Measurements from ENCODE around the gene HOXB3.

HOXB3 gene

GRCh38 chr17:48577330-48577945, 12.6 kb downstream of the HOXB3 start:
- Histone ChIP-seq H3K4me3 (ENCODE audit: low read length in 2 of 2) (peak overlapping the region; percentile 53 to 60), H3K27me3 (ENCODE audit: control insufficient read depth in 2 of 2, insufficient read depth in 2 of 2, low read length in 2 of 2) (peaks cover 2 to 4% of the 10 kb centered on the region in 2 donors), H3K9me3 (ENCODE audit: control insufficient read depth in 2 of 2, low read length in 2 of 2) (no peaks in the 10 kb centered on the region), H3K4me1 (ENCODE audit: control insufficient read depth in 2 of 2, insufficient read depth in 2 of 2, low read length in 2 of 2) (peaks cover 34 to 47% of the 10 kb centered on the region in 2 donors), H3K36me3 (ENCODE audit: control insufficient read depth in 2 of 2, insufficient read depth in 2 of 2, low read length in 2 of 2) (peaks cover 3 to 6% of the 10 kb centered on the region in 2 donors), H3K9ac (ENCODE audit: low read depth in 1 of 2, low read length in 2 of 2) (peak overlapping the region in 1 of 2 donors; percentile 50), H3K27ac (ENCODE audit: low read depth in 2 of 2, low read length in 2 of 2) (peak overlapping the region; percentile 85 to 86)

- peak overlapping the region in 1 of 2 donors; percentile 50 for H3K9ac ChIP-seq (ENCODE audit: low read depth in 1 of 2, low read length in 2 of 2)
- H3K4me1 ChIP-seq (ENCODE audit: control insufficient read depth in 2 of 2, insufficient read depth in 2 of 2, low read length in 2 of 2): peaks cover 34 to 45% of the 10 kb centered on the region in 2 donors
- peak overlapping the region; percentile 85 to 86 for H3K27ac ChIP-seq (ENCODE audit: low read depth in 2 of 2, low read length in 2 of 2)
- H3K27me3 ChIP-seq (ENCODE audit: control insufficient read depth in 2 of 2, insufficient read depth in 2 of 2, low read length in 2 of 2): peaks cover 2 to 4% of the 10 kb centered on the region in 2 donors
- peaks cover 6 to 7% of the 10 kb centered on the region in 2 donors for H3K36me3 ChIP-seq (ENCODE audit: control insufficient read depth in 2 of 2, insufficient read depth in 2 of 2, low read length in 2 of 2)
- H3K4me3 ChIP-seq (ENCODE audit: low read length in 2 of 2): peak overlapping the region; percentile 53 to 60
- no peaks in the 10 kb centered on the region for H3K9me3 ChIP-seq (ENCODE audit: control insufficient read depth in 2 of 2, low read length in 2 of 2)
These were observed 13.3 kb downstream of the HOXB3 start for GRCh38 chr17:48576479-48577309.

GRCh38 chr17:48575673-48576478, 14.2 kb downstream of the HOXB3 start:
- H3K27ac ChIP-seq (ENCODE audit: low read depth in 2 of 2, low read length in 2 of 2): peak overlapping the region; percentile 85 to 86
- peaks cover 34 to 37% of the 10 kb centered on the region in 2 donors for H3K4me1 ChIP-seq (ENCODE audit: control insufficient read depth in 2 of 2, insufficient read depth in 2 of 2, low read length in 2 of 2)
- H3K9me3 ChIP-seq (ENCODE audit: control insufficient read depth in 2 of 2, low read length in 2 of 2): no peaks in the 10 kb centered on the region
- peak overlapping the region in 1 of 2 donors; percentile 38 for H3K4me3 ChIP-seq (ENCODE audit: low read length in 2 of 2)
- no peak overlapping the region for H3K9ac ChIP-seq (ENCODE audit: low read depth in 1 of 2, low read length in 2 of 2)
- H3K27me3 ChIP-seq (ENCODE audit: control insufficient read depth in 2 of 2, insufficient read depth in 2 of 2, low read length in 2 of 2): peaks cover 0 to 2% of the 10 kb centered on the region in 2 donors
- peaks cover 6 to 7% of the 10 kb centered on the region in 2 donors for H3K36me3 ChIP-seq (ENCODE audit: control insufficient read depth in 2 of 2, insufficient read depth in 2 of 2, low read length in 2 of 2)

GRCh38 chr17:48575066-48575582, 14.9 kb downstream of the HOXB3 start:
- Histone ChIP-seq H3K27ac (ENCODE audit: low read depth in 2 of 2, low read length in 2 of 2) (peak overlapping the region; percentile 63 to 86), H3K4me3 (ENCODE audit: low read length in 2 of 2) (peak overlapping the region in 1 of 2 donors; percentile 32), H3K9ac (ENCODE audit: low read depth in 1 of 2, low read length in 2 of 2) (no peak overlapping the region), H3K4me1 (ENCODE audit: control insufficient read depth in 2 of 2, insufficient read depth in 2 of 2, low read length in 2 of 2) (peaks cover 30 to 36% of the 10 kb centered on the region in 2 donors), H3K36me3 (ENCODE audit: control insufficient read depth in 2 of 2, insufficient read depth in 2 of 2, low read length in 2 of 2) (peaks cover 6 to 7% of the 10 kb centered on the region in 2 donors), H3K27me3 (ENCODE audit: control insufficient read depth in 2 of 2, insufficient read depth in 2 of 2, low read length in 2 of 2) (peaks cover 0 to 2% of the 10 kb centered on the region in 2 donors), H3K9me3 (ENCODE audit: control insufficient read depth in 2 of 2, low read length in 2 of 2) (no peaks in the 10 kb centered on the region)

- H3K36me3 ChIP-seq (ENCODE audit: control insufficient read depth in 2 of 2, insufficient read depth in 2 of 2, low read length in 2 of 2): peaks cover 6 to 7% of the 10 kb centered on the region in 2 donors
- H3K9me3 ChIP-seq (ENCODE audit: control insufficient read depth in 2 of 2, low read length in 2 of 2): no peaks in the 10 kb centered on the region
- H3K9ac ChIP-seq (ENCODE audit: low read depth in 1 of 2, low read length in 2 of 2): peak overlapping the region; percentile 9 to 47
- no peaks in the 10 kb centered on the region for H3K27me3 ChIP-seq (ENCODE audit: control insufficient read depth in 2 of 2, insufficient read depth in 2 of 2, low read length in 2 of 2)
- H3K4me1 ChIP-seq (ENCODE audit: control insufficient read depth in 2 of 2, insufficient read depth in 2 of 2, low read length in 2 of 2): peaks cover 30 to 37% of the 10 kb centered on the region in 2 donors
- H3K4me3 ChIP-seq (ENCODE audit: low read length in 2 of 2): peak overlapping the region in 1 of 2 donors; percentile 32
- peak overlapping the region; percentile 63 to 86 for H3K27ac ChIP-seq (ENCODE audit: low read depth in 2 of 2, low read length in 2 of 2)
These were observed 15.5 kb downstream of the HOXB3 start for GRCh38 chr17:48574505-48575065.

- Histone ChIP-seq H3K36me3 (ENCODE audit: control insufficient read depth in 2 of 2, insufficient read depth in 2 of 2, low read length in 2 of 2) (peaks cover 6 to 7% of the 10 kb centered on the region in 2 donors), H3K9me3 (ENCODE audit: control insufficient read depth in 2 of 2, low read length in 2 of 2) (no peaks in the 10 kb centered on the region), H3K27ac (ENCODE audit: low read depth in 2 of 2, low read length in 2 of 2) (peak overlapping the region; percentile 69 to 77), H3K27me3 (ENCODE audit: control insufficient read depth in 2 of 2, insufficient read depth in 2 of 2, low read length in 2 of 2) (peaks cover 0 to 3% of the 10 kb centered on the region in 2 donors), H3K9ac (ENCODE audit: low read depth in 1 of 2, low read length in 2 of 2) (peak overlapping the region; percentile 20 to 62), H3K4me1 (ENCODE audit: control insufficient read depth in 2 of 2, insufficient read depth in 2 of 2, low read length in 2 of 2) (peaks cover 32 to 35% of the 10 kb centered on the region in 2 donors), H3K4me3 (ENCODE audit: low read length in 2 of 2) (peak overlapping the region in 1 of 2 donors; percentile 8)
These were observed 18.1 kb downstream of the HOXB3 start for GRCh38 chr17:48571826-48572417.

GRCh38 chr17:48571024-48571818, 18.8 kb downstream of the HOXB3 start:
- Histone ChIP-seq H3K9ac (ENCODE audit: low read depth in 1 of 2, low read length in 2 of 2) (peak overlapping the region; percentile 20 to 62), H3K27me3 (ENCODE audit: control insufficient read depth in 2 of 2, insufficient read depth in 2 of 2, low read length in 2 of 2) (peaks cover 0 to 3% of the 10 kb centered on the region in 2 donors)

GRCh38 chr17:48570325-48571023, 19.6 kb downstream of the HOXB3 start:
- Histone ChIP-seq H3K27ac (ENCODE audit: low read depth in 2 of 2, low read length in 2 of 2) (peak overlapping the region; percentile 69 to 77), H3K4me1 (ENCODE audit: control insufficient read depth in 2 of 2, insufficient read depth in 2 of 2, low read length in 2 of 2) (peaks cover 31 to 33% of the 10 kb centered on the region in 2 donors), H3K4me3 (ENCODE audit: low read length in 2 of 2) (peak overlapping the region; percentile 6 to 19), H3K27me3 (ENCODE audit: control insufficient read depth in 2 of 2, insufficient read depth in 2 of 2, low read length in 2 of 2) (peaks cover 0 to 3% of the 10 kb centered on the region in 2 donors), H3K36me3 (ENCODE audit: control insufficient read depth in 2 of 2, insufficient read depth in 2 of 2, low read length in 2 of 2) (peaks cover 7 to 9% of the 10 kb centered on the region in 2 donors), H3K9ac (ENCODE audit: low read depth in 1 of 2, low read length in 2 of 2) (peak overlapping the region in 1 of 2 donors; percentile 62), H3K9me3 (ENCODE audit: control insufficient read depth in 2 of 2, low read length in 2 of 2) (no peaks in the 10 kb centered on the region)

More at GRCh38 chr17:48571024-48571818, 18.8 kb downstream of the HOXB3 start:
- peak overlapping the region; percentile 69 to 77 for H3K27ac ChIP-seq (ENCODE audit: low read depth in 2 of 2, low read length in 2 of 2)
- peaks cover 6 to 7% of the 10 kb centered on the region in 2 donors for H3K36me3 ChIP-seq (ENCODE audit: control insufficient read depth in 2 of 2, insufficient read depth in 2 of 2, low read length in 2 of 2)
- H3K4me1 ChIP-seq (ENCODE audit: control insufficient read depth in 2 of 2, insufficient read depth in 2 of 2, low read length in 2 of 2): peaks cover 36 to 40% of the 10 kb centered on the region in 2 donors
- H3K9me3 ChIP-seq (ENCODE audit: control insufficient read depth in 2 of 2, low read length in 2 of 2): no peaks in the 10 kb centered on the region
- peak overlapping the region; percentile 8 to 17 for H3K4me3 ChIP-seq (ENCODE audit: low read length in 2 of 2)
